Fibroblast of skin of right quadriceps (primary cell): Measurements from ENCODE around the gene PLD5.
A peak's percentile ranks its signal among the peaks of the same experiment; 100 is the strongest.

Source experiments
- DNase-seq: peaks from one replicate; pipeline ENCODE4 v3.0.0-alpha.2; 2013

PLD5 gene

GRCh38 chr1:242524571-242525359 is at the start of gene PLD5:
PLD5 (minus strand) TSS chr1:242524697.
- no peak for DNase-seq

GRCh38 chr1:242569867-242570266 is 45.4 kb upstream of the PLD5 start:
- no peak for DNase-seq

- no peak for DNase-seq
Observed at GRCh38 chr1:242568666-242569065, 44.2 kb upstream of the PLD5 start.

- DNase-seq = no peak
Observed at GRCh38 chr1:242567596-242567995, 43.1 kb upstream of the PLD5 start.

- no peak for DNase-seq
Observed at GRCh38 chr1:242556759-242557158, 32.3 kb upstream of the PLD5 start.

GRCh38 chr1:242556276-242556675 is 31.8 kb upstream of the PLD5 start:
- DNase-seq = no peak

- DNase-seq = no peak
Observed at GRCh38 chr1:242554577-242554976, 30.1 kb upstream of the PLD5 start.

GRCh38 chr1:242546849-242547729 is 22.6 kb upstream of the PLD5 start:
- DNase-seq = no peak

- no peak for DNase-seq
Observed at GRCh38 chr1:242546441-242546840, 21.9 kb upstream of the PLD5 start.

GRCh38 chr1:242544071-242544470 is 19.6 kb upstream of the PLD5 start:
- no peak for DNase-seq

GRCh38 chr1:242542271-242542670 is 17.8 kb upstream of the PLD5 start:
- no peak for DNase-seq

GRCh38 chr1:242535986-242536385 is 11.5 kb upstream of the PLD5 start:
- no peak for DNase-seq

GRCh38 chr1:242534753-242535152 is 10.3 kb upstream of the PLD5 start:
- DNase-seq = no peak

- DNase-seq = no peak
Observed at GRCh38 chr1:242530761-242531160, 6.3 kb upstream of the PLD5 start.

- DNase-seq = no peak
Observed at GRCh38 chr1:242525769-242526168, 1.3 kb upstream of the PLD5 start.

GRCh38 chr1:242525360-242525722 is 844 bp upstream of the PLD5 start:
- no peak for DNase-seq

GRCh38 chr1:242523719-242524570 is 552 bp downstream of the PLD5 start:
- DNase-seq = peak; percentile 11

- no peak for DNase-seq
Observed at GRCh38 chr1:242522996-242523718, 1.3 kb downstream of the PLD5 start.

GRCh38 chr1:242522304-242522945 is 2.1 kb downstream of the PLD5 start:
- no peak for DNase-seq

GRCh38 chr1:242515555-242515954 is 8.9 kb downstream of the PLD5 start:
- no peak for DNase-seq

- DNase-seq = no peak
Observed at GRCh38 chr1:242506724-242507123, 17.8 kb downstream of the PLD5 start.

- DNase-seq = no peak
Observed at GRCh38 chr1:242489545-242489944, 35.0 kb downstream of the PLD5 start.
